Trophoblast cell (in vitro differentiated cells and primary cell): ENCODE results near the gene APOB.
A peak's percentile ranks its signal among the peaks of the same experiment; 100 is the strongest.

Experiments used
- DNase-seq, 2 donors: peaks; one replicate each; pipeline ENCODE4 v3.0.0-alpha.2; 2016
- H2AFZ ChIP-seq: 2 replicates; pipeline ENCODE4 v1.6.1; 2013; ENCODE audit warnings: low read length, moderate library complexity, mild to moderate bottlenecking; ENCODE audit not compliant: insufficient read depth, poor library complexity
- H2AK5ac ChIP-seq: 2 replicates; pipeline ENCODE4 v1.6.1; 2013; ENCODE audit warnings: mild to moderate bottlenecking, low read length
- H2BK120ac ChIP-seq: 2 replicates; pipeline ENCODE4 v1.6.1; 2013; ENCODE audit warnings: low read length, mild to moderate bottlenecking, moderate library complexity; ENCODE audit not compliant: insufficient read depth, poor library complexity
- H2BK12ac ChIP-seq: 2 replicates; pipeline ENCODE4 v1.6.1; 2013; ENCODE audit warnings: mild to moderate bottlenecking, low read length, moderate library complexity
- H2BK5ac ChIP-seq: 2 replicates; pipeline ENCODE4 v1.6.1; 2013; ENCODE audit warnings: low read length, low read depth, moderate library complexity, mild to moderate bottlenecking; ENCODE audit not compliant: poor library complexity
- H3K14ac ChIP-seq: 2 replicates; pipeline ENCODE4 v1.6.1; 2013; ENCODE audit warnings: mild to moderate bottlenecking, low read length
- H3K18ac ChIP-seq: 2 replicates; pipeline ENCODE4 v1.6.1; 2013; ENCODE audit warnings: mild to moderate bottlenecking, low read length
- H3K23ac ChIP-seq: 2 replicates; pipeline ENCODE4 v1.6.1; 2013; ENCODE audit warnings: low read length
- H3K27ac ChIP-seq: 2 replicates; pipeline ENCODE4 v1.5.1; 2013; ENCODE audit warnings: low read depth, mild to moderate bottlenecking, inconsistent platforms, low read length, moderate library complexity
- H3K27me3 ChIP-seq: 2 replicates; pipeline ENCODE4 v1.6.1; 2013; ENCODE audit warnings: inconsistent platforms, mild to moderate bottlenecking, low read length, moderate library complexity; ENCODE audit not compliant: insufficient read depth
- H3K36me3 ChIP-seq, 2 experiments: 1 replicate in 1 of 2; 2 replicates in 1 of 2; pipeline ENCODE4 v1.6.1; 2013; ENCODE audit warnings: low read length in 2 of 2, mild to moderate bottlenecking in 2 of 2, moderate library complexity in 1 of 2; ENCODE audit not compliant: insufficient read depth in 2 of 2, control insufficient read depth in 1 of 2
- H3K4ac ChIP-seq: 2 replicates; pipeline ENCODE4 v1.6.1; 2013; ENCODE audit warnings: low read depth, mild to moderate bottlenecking, low read length, moderate library complexity
- H3K4me1 ChIP-seq, 2 experiments: 1 replicate in 1 of 2; 2 replicates in 1 of 2; pipeline ENCODE4 v1.6.1; 2013; ENCODE audit warnings: low read length in 2 of 2, mild to moderate bottlenecking in 2 of 2, moderate library complexity in 1 of 2; ENCODE audit not compliant: insufficient read depth in 2 of 2, control insufficient read depth in 1 of 2
- H3K4me2 ChIP-seq: 2 replicates; pipeline ENCODE4 v1.6.1; 2013; ENCODE audit warnings: inconsistent platforms, mild to moderate bottlenecking, low read length, moderate library complexity
- H3K4me3 ChIP-seq: 2 replicates; pipeline ENCODE4 v1.5.1; 2013; ENCODE audit warnings: mild to moderate bottlenecking, low read depth, low read length, inconsistent platforms
- H3K79me1 ChIP-seq: one replicate; pipeline ENCODE4 v1.6.1; 2013; ENCODE audit warnings: low read length
- H3K79me2 ChIP-seq: 2 replicates; pipeline ENCODE4 v1.6.1; 2013; ENCODE audit warnings: low read length, mild to moderate bottlenecking; ENCODE audit not compliant: control insufficient read depth, insufficient read depth, poor library complexity
- H3K9ac ChIP-seq: 2 replicates; pipeline ENCODE4 v1.6.1; 2013; ENCODE audit warnings: mild to moderate bottlenecking, low read length
- H3K9me3 ChIP-seq: 2 replicates; pipeline ENCODE4 v1.6.1; 2013; ENCODE audit warnings: low read depth, mild to moderate bottlenecking, control low read depth, inconsistent platforms, low read length; ENCODE audit not compliant: insufficient read depth
- H4K12ac ChIP-seq: 2 replicates; pipeline ENCODE4 v1.6.1; 2013; ENCODE audit warnings: low read depth, mild to moderate bottlenecking, low read length, moderate library complexity
- H4K8ac ChIP-seq: 2 replicates; pipeline ENCODE4 v1.6.1; 2013; ENCODE audit warnings: low read depth, mild to moderate bottlenecking, low read length, moderate library complexity
- H4K91ac ChIP-seq: one replicate; pipeline ENCODE4 v1.6.1; 2013; ENCODE audit warnings: low read depth, mild to moderate bottlenecking, low read length, moderate library complexity
- WGBS: extraction: QIAGEN DNeasy Blood & Tissue Kit; methylation state at CpG from one replicate; pipeline ENCODE4 v1.1.7; 2013; ENCODE audit warnings: missing lambda C conversion rate; ENCODE audit not compliant: insufficient read length, insufficient coverage; ENCODE audit errors: extremely low coverage; 5-methylcytosine and 5-hydroxymethylcytosine counted together

The APOB gene

DNA sequence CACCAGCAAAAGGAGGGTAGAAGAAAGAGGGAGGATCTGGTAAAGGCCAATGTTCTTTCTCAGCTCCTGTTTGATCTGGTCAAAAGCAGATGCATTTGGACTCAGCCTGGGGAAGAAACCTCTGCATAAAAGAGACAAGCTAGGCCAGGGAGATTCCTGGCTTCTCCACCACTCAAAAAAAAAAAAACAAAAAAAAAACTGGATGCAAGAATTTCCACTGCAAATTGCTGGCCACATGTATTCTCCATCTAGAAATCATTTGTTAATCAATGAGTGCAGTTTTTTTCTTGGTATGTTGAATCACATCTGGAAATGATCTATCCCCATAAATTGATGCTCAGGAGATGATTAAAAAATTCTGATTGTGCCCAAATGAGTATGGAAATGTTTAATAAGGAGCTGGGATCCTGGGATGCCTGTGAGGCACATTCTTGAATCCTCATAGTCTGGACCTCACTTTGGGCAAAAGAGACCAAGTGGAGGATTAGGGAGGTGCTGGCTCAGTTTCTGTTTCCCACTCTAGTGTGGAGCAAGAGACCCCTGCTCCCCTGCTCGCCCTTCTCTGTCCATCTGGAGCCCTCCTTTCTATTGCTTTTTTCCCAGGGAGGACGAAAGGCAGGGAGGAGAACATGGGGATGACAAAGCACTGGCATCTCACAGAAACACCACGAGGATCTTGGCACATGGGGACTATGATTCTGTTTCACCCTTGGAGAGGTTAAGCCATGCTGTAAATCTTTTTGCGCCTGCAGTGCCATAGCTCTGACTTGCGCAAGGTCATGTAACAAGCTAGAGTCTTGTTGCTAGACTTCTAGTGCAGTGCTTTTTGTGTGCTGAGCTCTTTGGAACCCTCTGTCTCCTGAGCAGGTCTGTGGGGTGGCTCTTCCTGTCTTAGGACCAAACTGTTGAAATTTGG, 57.6 kb downstream of the APOB start:
- no peak overlapping the region for H3K14ac ChIP-seq
- no peaks in the 10 kb centered on the region for H3K27me3 ChIP-seq
- H3K36me3 ChIP-seq = no peaks in the 10 kb centered on the region
- H3K79me1 ChIP-seq = peaks cover 21% of the 10 kb centered on the region
- no peak overlapping the region for H2BK5ac ChIP-seq
- H3K27ac ChIP-seq = no peak overlapping the region
- H2BK120ac ChIP-seq = no peak overlapping the region
- H2AK5ac ChIP-seq = no peak overlapping the region
- no peak overlapping the region for H3K9ac ChIP-seq
- no peak overlapping the region for H4K91ac ChIP-seq
- no peak overlapping the region for H3K18ac ChIP-seq
- no peak overlapping the region for H2BK12ac ChIP-seq
- no peaks in the 10 kb centered on the region for H3K9me3 ChIP-seq
- H3K79me2 ChIP-seq = peaks cover under 1% of the 10 kb centered on the region
- H3K4me3 ChIP-seq = no peak overlapping the region
- no peak overlapping the region for H2AFZ ChIP-seq
- no peak for DNase-seq
- no CpG with 5 or more reads among the region's 5 CpGs for WGBS
- H3K23ac ChIP-seq = no peak overlapping the region
- peaks cover 38 to 39% of the 10 kb centered on the region in 2 experiments for H3K4me1 ChIP-seq
- no peak overlapping the region for H3K4me2 ChIP-seq
- H4K12ac ChIP-seq = no peak overlapping the region
- H4K8ac ChIP-seq = no peak overlapping the region
- no peak overlapping the region for H3K4ac ChIP-seq

DNA sequence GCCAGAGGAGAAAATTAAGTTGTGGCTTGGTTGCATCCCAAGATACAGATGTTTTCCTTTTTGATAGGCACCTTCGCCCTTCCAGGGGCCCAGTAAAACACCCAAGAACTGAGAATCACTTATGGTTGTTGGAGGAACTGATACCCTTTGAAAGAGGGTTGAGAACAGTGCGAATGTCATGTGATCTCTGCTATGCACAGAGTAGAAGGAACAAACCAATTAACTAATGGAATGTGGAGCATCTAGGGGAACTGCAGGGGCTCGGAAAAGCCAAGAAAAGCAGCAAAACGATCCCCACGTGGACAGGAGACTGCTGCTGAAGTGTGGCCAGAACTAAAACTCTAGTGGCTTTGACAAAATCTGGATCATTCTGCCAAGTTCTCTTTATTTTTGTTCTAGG, 58.8 kb downstream of the APOB start:
- no peak for DNase-seq
- Histone ChIP-seq H2BK12ac (no peak overlapping the region), H3K79me1 (peaks cover 13% of the 10 kb centered on the region), H3K18ac (no peak overlapping the region), H3K79me2 (no peaks in the 10 kb centered on the region), H3K9ac (no peak overlapping the region), H3K27me3 (no peaks in the 10 kb centered on the region), H3K4ac (no peak overlapping the region), H3K4me1 (peaks cover 29 to 33% of the 10 kb centered on the region in 2 experiments), H3K14ac (no peak overlapping the region), H3K27ac (no peak overlapping the region), H2BK120ac (no peak overlapping the region), H3K4me2 (peak overlapping the region; percentile 7), H3K9me3 (no peaks in the 10 kb centered on the region), H4K8ac (no peak overlapping the region), H3K23ac (no peak overlapping the region), H4K12ac (no peak overlapping the region), H2BK5ac (no peak overlapping the region), H3K4me3 (no peak overlapping the region), H4K91ac (no peak overlapping the region), H2AFZ (no peak overlapping the region), H3K36me3 (no peaks in the 10 kb centered on the region), H2AK5ac (no peak overlapping the region)
- no CpG with 5 or more reads among the region's 5 CpGs for WGBS

DNA sequence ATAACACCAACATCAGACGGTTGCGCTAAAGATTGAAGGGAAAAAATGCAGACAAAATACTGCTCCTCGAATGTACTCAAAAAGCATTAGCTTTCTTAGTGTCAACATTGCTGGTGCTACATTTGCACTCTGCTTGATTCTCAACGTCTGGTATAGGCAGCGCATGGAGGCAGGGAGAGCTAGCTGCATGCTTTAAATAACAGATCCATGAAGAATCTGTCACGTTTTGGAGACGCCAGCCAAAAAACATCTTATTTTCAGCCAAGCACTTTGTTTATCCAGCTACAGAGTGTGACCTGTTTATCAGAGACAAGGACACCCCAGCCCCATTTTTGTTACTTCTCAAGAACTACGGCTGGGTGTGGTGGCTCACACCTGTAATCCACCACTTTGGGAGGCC, 59.5 kb downstream of the APOB start:
- Histone ChIP-seq H3K79me1 (peaks cover 8% of the 10 kb centered on the region), H3K9ac (no peak overlapping the region), H3K36me3 (no peaks in the 10 kb centered on the region), H3K4me2 (no peak overlapping the region), H3K9me3 (no peaks in the 10 kb centered on the region), H3K27me3 (no peaks in the 10 kb centered on the region), H2AK5ac (no peak overlapping the region), H4K8ac (no peak overlapping the region), H3K27ac (no peak overlapping the region), H4K12ac (no peak overlapping the region), H3K4ac (no peak overlapping the region), H2BK5ac (no peak overlapping the region), H3K14ac (no peak overlapping the region), H3K18ac (no peak overlapping the region), H3K23ac (no peak overlapping the region), H2BK12ac (no peak overlapping the region), H3K4me3 (no peak overlapping the region), H3K79me2 (no peaks in the 10 kb centered on the region), H3K4me1 (peaks cover 22 to 26% of the 10 kb centered on the region in 2 experiments), H2AFZ (no peak overlapping the region), H2BK120ac (no peak overlapping the region), H4K91ac (peak overlapping the region; percentile 15)
- DNase-seq = no peak
- WGBS = no CpG with 5 or more reads among the region's 8 CpGs

DNA sequence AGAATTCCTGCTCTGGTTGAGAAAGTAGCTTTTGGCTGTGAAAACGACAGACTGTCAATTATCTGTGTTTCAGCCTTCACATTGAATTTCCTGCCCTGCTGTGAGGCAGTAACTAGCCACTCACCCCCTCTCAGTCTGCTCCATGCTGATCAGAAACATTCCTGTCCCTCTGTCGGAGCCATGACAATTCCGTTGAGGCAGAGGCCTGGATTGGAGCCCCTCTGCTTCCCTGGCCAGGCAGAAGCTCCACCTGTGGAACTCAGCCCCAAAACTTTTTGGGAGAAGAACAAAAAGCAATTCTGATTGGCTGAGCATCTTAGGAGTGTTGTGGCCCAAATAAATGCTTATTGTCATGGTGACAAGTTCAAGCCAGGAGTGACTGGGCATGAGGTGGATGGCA, 60.0 kb downstream of the APOB start:
- H3K4me1 ChIP-seq = peaks cover 17 to 20% of the 10 kb centered on the region in 2 experiments
- peak overlapping the region; percentile 5 for H2BK12ac ChIP-seq
- H3K27me3 ChIP-seq = no peaks in the 10 kb centered on the region
- H3K9ac ChIP-seq = no peak overlapping the region
- H3K9me3 ChIP-seq = no peaks in the 10 kb centered on the region
- no peaks in the 10 kb centered on the region for H3K36me3 ChIP-seq
- peak overlapping the region; percentile 10 for H2BK120ac ChIP-seq
- H4K12ac ChIP-seq = no peak overlapping the region
- WGBS = no CpG with 5 or more reads among the region's 3 CpGs
- H3K14ac ChIP-seq = no peak overlapping the region
- H2BK5ac ChIP-seq = no peak overlapping the region
- no peak overlapping the region for H4K8ac ChIP-seq
- H3K4me2 ChIP-seq = no peak overlapping the region
- no peak overlapping the region for H3K18ac ChIP-seq
- no peak overlapping the region for H3K27ac ChIP-seq
- no peak overlapping the region for H3K23ac ChIP-seq
- no peak overlapping the region for H2AFZ ChIP-seq
- peaks cover 3% of the 10 kb centered on the region for H3K79me1 ChIP-seq
- no peak overlapping the region for H4K91ac ChIP-seq
- no peak overlapping the region for H2AK5ac ChIP-seq
- DNase-seq = no peak
- H3K4me3 ChIP-seq = no peak overlapping the region
- no peaks in the 10 kb centered on the region for H3K79me2 ChIP-seq
- H3K4ac ChIP-seq = no peak overlapping the region
